ENCODE data around the gene TNNT3.

TNNT3 gene

GRCh38 chr11:1878137-1879031 is 41.1 kb upstream of the TNNT3 start (continued):
- TF ChIP-seq PATZ1 (CRISPR knock-in tag; IDR thresholded peaks at IDR 0.05; ENCODE audit: borderline replicate concordance) (no peak), TCF4 (CRISPR knock-in tag; IDR thresholded peaks at IDR 0.05; ENCODE audit: borderline replicate concordance) (no peak), CREB5 (CRISPR knock-in tag; IDR thresholded peaks at IDR 0.05; ENCODE audit: low read depth) (no peak), SNAI2 (CRISPR knock-in tag; IDR thresholded peaks at IDR 0.05) (no peak), ESRRG (CRISPR knock-in tag; IDR thresholded peaks at IDR 0.05) (no peak), GLIS3 (CRISPR knock-in tag; IDR thresholded peaks at IDR 0.05) (no peak)

- ATAC-seq = no peak
- no peak for TF ChIP-seq TOX (CRISPR knock-in tag; IDR thresholded peaks at IDR 0.05; ENCODE audit: borderline replicate concordance)
- no peak for TF ChIP-seq PATZ1 (CRISPR knock-in tag; IDR thresholded peaks at IDR 0.05; ENCODE audit: borderline replicate concordance)
- no peak for TF ChIP-seq ZNF70 (CRISPR knock-in tag; IDR thresholded peaks at IDR 0.05)
- no peak for TF ChIP-seq RARB (CRISPR knock-in tag; IDR thresholded peaks at IDR 0.05)
- TF ChIP-seq OSR1 (CRISPR knock-in tag; IDR thresholded peaks at IDR 0.05) = no peak
- no peak for TF ChIP-seq GLIS3 (CRISPR knock-in tag; IDR thresholded peaks at IDR 0.05)
- TF ChIP-seq CSDC2 (CRISPR knock-in tag; IDR thresholded peaks at IDR 0.05) = no peak
- TF ChIP-seq ZC3H10 (CRISPR knock-in tag; IDR thresholded peaks at IDR 0.05) = no peak
- TF ChIP-seq ARNTL (CRISPR knock-in tag; IDR thresholded peaks at IDR 0.05; ENCODE audit: borderline replicate concordance, low read depth) = no peak
- no peak for TF ChIP-seq SNAI2 (CRISPR knock-in tag; IDR thresholded peaks at IDR 0.05)
- no peak for TF ChIP-seq CREB5 (CRISPR knock-in tag; IDR thresholded peaks at IDR 0.05; ENCODE audit: low read depth)
- TF ChIP-seq ZFP3 (CRISPR knock-in tag; IDR thresholded peaks at IDR 0.05) = no peak
- TF ChIP-seq TSHZ2 (CRISPR knock-in tag; IDR thresholded peaks at IDR 0.05) = no peak
- no peak for TF ChIP-seq ISL1 (CRISPR knock-in tag; IDR thresholded peaks at IDR 0.05)
- no peak for TF ChIP-seq CSRNP3 (CRISPR knock-in tag; IDR thresholded peaks at IDR 0.05)
- no peak for TF ChIP-seq TCF4 (CRISPR knock-in tag; IDR thresholded peaks at IDR 0.05; ENCODE audit: borderline replicate concordance)
- TF ChIP-seq ZNF8 (CRISPR knock-in tag; IDR thresholded peaks at IDR 0.05) = no peak
- no peak for TF ChIP-seq ESRRG (CRISPR knock-in tag; IDR thresholded peaks at IDR 0.05)
- TF ChIP-seq BACH2 (CRISPR knock-in tag; IDR thresholded peaks at IDR 0.05; ENCODE audit: borderline replicate concordance) = no peak
Observed at GRCh38 chr11:1879342-1879940, 40.1 kb upstream of the TNNT3 start.

Data from SK-N-SH treated with all-trans-retinoic acid at 6 μM for 48 hours (cell line).